Transverse colon (tissue), 4 donors: ENCODE results near the gene STRA8. TPM values are rescaled to one million over a fixed set of nuclear protein-coding genes. Genes with fewer than 3 reads are reported as not detected.

Experiments used
- DNase-seq: peaks from one replicate; pipeline ENCODE4 v3.0.0-alpha.2; 2019
- H3K27ac ChIP-seq, 4 donors: fragments of 200-600 bp; sonication (generic); 2 replicates each; pipeline ENCODE4 v1.5.1; 2016 to 2018; ENCODE audit warnings: inconsistent platforms in 4 of 4
- H3K27me3 ChIP-seq: fragments of 200-600 bp; sonication (generic); 2 replicates; pipeline ENCODE4 v1.5.1; 2017; ENCODE audit warnings: inconsistent platforms
- H3K36me3 ChIP-seq, 4 donors: fragments of 200-600 bp; sonication (generic); 2 replicates each; pipeline ENCODE4 v1.5.1; 2017 to 2019; ENCODE audit warnings: inconsistent platforms in 4 of 4
- H3K4me1 ChIP-seq, 4 donors: fragments of 200-600 bp; sonication (generic); 2 replicates each; pipeline ENCODE4 v1.5.1; 2017 to 2020; ENCODE audit warnings: inconsistent platforms in 4 of 4
- H3K4me3 ChIP-seq, 4 donors: fragments of 200-600 bp; sonication (generic); 1 replicate in 1 of 4; 2 replicates in 3 of 4; pipeline versions ENCODE4 v1.5.1 to v1.6.1; 2017 to 2019; ENCODE audit warnings: inconsistent platforms in 4 of 4
- H3K9me3 ChIP-seq, 2 donors: fragments of 200-600 bp; sonication (generic); 2 replicates each; pipeline ENCODE4 v1.5.1; 2017 to 2019; ENCODE audit warnings: inconsistent platforms in 2 of 2
- CTCF ChIP-seq, 5 experiments: fragments of 200-600 bp in 3 of 5; fragments of 450-650 bp in 2 of 5; sonication (generic) in 3 of 5; IDR thresholded peaks; 1 replicate in 2 of 5; 2 replicates in 3 of 5; pipeline ENCODE4 v1.5.1; 2016 to 2017; ENCODE audit warnings: antibody characterized with exemption in 5 of 5, inconsistent platforms in 3 of 5, mild to moderate bottlenecking in 2 of 5, moderate library complexity in 1 of 5
- EP300 ChIP-seq: sonication (generic); formaldehyde crosslinking; IDR thresholded peaks from one replicate; pipeline ENCODE4 v1.6.1; 2017; ENCODE audit warnings: antibody characterized with exemption, low read depth
- POLR2A ChIP-seq: fragments of 450-650 bp; IDR thresholded peaks from one replicate; pipeline ENCODE4 v1.6.1; 2016; ENCODE audit warnings: antibody characterized with exemption, mild to moderate bottlenecking, moderate library complexity
- POLR2AphosphoS5 ChIP-seq, 3 donors: sonication (generic); formaldehyde crosslinking; IDR thresholded peaks; one replicate each; pipeline ENCODE4 v1.6.1; 2016; ENCODE audit warnings: antibody characterized with exemption in 3 of 3
- WGBS, 2 donors: methylation state at CpG; one replicate each; pipeline ENCODE4 v1.1.5; 2018; ENCODE audit warnings: low coverage in 1 of 2; 5-methylcytosine and 5-hydroxymethylcytosine counted together
- in situ Hi-C, 4 donors: fragments of 200-750 bp; cut with MboI; loops; one replicate each; pipeline versions ENCODE4 v1.15.0 to v1.15.1; 2017; ENCODE audit warnings: low sequenced_read_pairs in 3 of 4, low pct_ligation_motif_present in 1 of 4, low pct_unique_long_range_greater_than_20kb in 1 of 4
- intact Hi-C: fragments of 100-400 bp; cut with DNase I; formaldehyde crosslinking; loops from one replicate; pipeline ENCODE4 v1.15.1; 2023; ENCODE audit warnings: low total_unique reads
- total RNA-seq, 4 donors: library from RNA; depleted of rRNA; stranded (reverse); fragments of >200 nt; gene quantifications; one replicate each; pipeline ENCODE4 v1.1.0, GENCODE V29; 2016

The STRA8 gene
- total RNA-seq, 4 donors from 2014 or later = not detected

GRCh38 chr7:135273581-135273980, 39.9 kb downstream of the STRA8 start:
- Histone ChIP-seq H3K9me3 (no peaks in the 10 kb centered on the region), H3K36me3 (no peaks in the 10 kb centered on the region), H3K27ac (no peak overlapping the region), H3K4me1 (no peaks in the 10 kb centered on the region), H3K27me3 (no peaks in the 10 kb centered on the region), H3K4me3 (no peak overlapping the region)
- WGBS, 2 donors = 61% methylated on average over 4 of the region's 4 CpGs; no CpG with 5 or more reads in 1 of the 2 donors
- no peak for DNase-seq
- in situ Hi-C loops (loop anchor here in 1 of 4 donors (10.0 kb wide), 2 partner anchors 291 to 371 kb away; no protein-coding TSS in a partner anchor), intact Hi-C loops (loop anchor here (10.0 kb wide), 1 partner anchor 371 kb away; no protein-coding TSS in a partner anchor)
- no peak for TF ChIP-seq CTCF (IDR thresholded peaks at IDR 0.05)
- TF ChIP-seq POLR2A = no peak
- TF ChIP-seq POLR2AphosphoS5 (IDR thresholded peaks at IDR 0.05) = no peak
- TF ChIP-seq EP300 = no peak

GRCh38 chr7:135274495-135275268, 41.0 kb downstream of the STRA8 start:
- no peaks in the 10 kb centered on the region for H3K9me3 ChIP-seq
- H3K4me1 ChIP-seq = no peaks in the 10 kb centered on the region
- no peak overlapping the region for H3K4me3 ChIP-seq
- no peaks in the 10 kb centered on the region for H3K36me3 ChIP-seq
- DNase-seq = peak; percentile 73
- TF ChIP-seq EP300 (no peak), CTCF (IDR thresholded peaks at IDR 0.05) (peak; percentile 80 to 88 (median 86)), POLR2A (no peak), POLR2AphosphoS5 (IDR thresholded peaks at IDR 0.05) (no peak)
- H3K27ac ChIP-seq = no peak overlapping the region
- intact Hi-C loops = loop anchor here (10.0 kb wide), 1 partner anchor 370 kb away; no protein-coding TSS in a partner anchor
- in situ Hi-C loops = loop anchor here in 3 of 4 donors (10.0 to 25.0 kb wide), 3 partner anchors 288 to 370 kb away; partner anchors contain the start of gene NUP205 (in 2 of the 3)
- 35 to 93% methylated on average over 4 to 14 of the region's 14 CpGs for WGBS, 2 donors
- H3K27me3 ChIP-seq = peaks cover 9% of the 10 kb centered on the region

GRCh38 chr7:135275971-135276580, 42.4 kb downstream of the STRA8 start:
- Histone ChIP-seq H3K27ac (no peak overlapping the region), H3K27me3 (peaks cover 18% of the 10 kb centered on the region), H3K4me3 (no peak overlapping the region), H3K4me1 (peaks cover 0 to under 1% (median 0%) of the 10 kb centered on the region in 4 donors), H3K9me3 (no peaks in the 10 kb centered on the region), H3K36me3 (no peaks in the 10 kb centered on the region)
- no peak for DNase-seq
- TF ChIP-seq CTCF (IDR thresholded peaks at IDR 0.05) (no peak), POLR2A (no peak), EP300 (no peak), POLR2AphosphoS5 (IDR thresholded peaks at IDR 0.05) (no peak)
- intact Hi-C loops (loop anchor here (10.0 kb wide), 1 partner anchor 369 kb away; no protein-coding TSS in a partner anchor), in situ Hi-C loops (loop anchor here in 3 of 4 donors (10.0 to 25.0 kb wide), 3 partner anchors 286 to 369 kb away; partner anchors contain the start of gene NUP205 (in 2 of the 3))
- 86 to 90% methylated on average over 2 to 10 of the region's 10 CpGs for WGBS, 2 donors

- TF ChIP-seq CTCF (IDR thresholded peaks at IDR 0.05) (no peak), POLR2A (no peak), EP300 (no peak), POLR2AphosphoS5 (IDR thresholded peaks at IDR 0.05) (no peak)
- intact Hi-C loops = loop anchor here (10.0 kb wide), 1 partner anchor 368 kb away; no protein-coding TSS in a partner anchor
- in situ Hi-C loops = loop anchor here in 3 of 4 donors (10.0 to 25.0 kb wide), 3 partner anchors 285 to 368 kb away; partner anchors contain the start of gene NUP205 (in 2 of the 3)
- Histone ChIP-seq H3K4me3 (no peak overlapping the region), H3K27me3 (peaks cover 18% of the 10 kb centered on the region), H3K9me3 (no peaks in the 10 kb centered on the region), H3K36me3 (no peaks in the 10 kb centered on the region), H3K4me1 (peaks cover 0 to 9% (median 3%) of the 10 kb centered on the region in 4 donors), H3K27ac (no peak overlapping the region)
- DNase-seq = no peak
- 78% methylated on average over 13 of the region's 13 CpGs; no CpG with 5 or more reads in 1 of the 2 donors for WGBS, 2 donors
Measured at GRCh38 chr7:135277161-135277560, 43.5 kb downstream of the STRA8 start.
